H9 (cell line): ENCODE data around the gene HMOX1. TPM values are rescaled to one million over a fixed set of nuclear protein-coding genes. Genes with fewer than 3 reads are reported as not detected.
A peak's percentile ranks its signal among the peaks of the same experiment; 100 is the strongest.

Experiments used
- DNase-seq: peaks from one replicate; pipeline ENCODE4 v3.0.0-alpha.2; 2017
- H2AFZ ChIP-seq: one replicate; pipeline ENCODE4 v1.6.1; 2013; ENCODE audit warnings: mild to moderate bottlenecking, low read length, control low read depth, moderate library complexity
- H2AK5ac ChIP-seq: 2 replicates; pipeline ENCODE4 v1.6.1; 2013; ENCODE audit warnings: low read length, control low read depth, mixed read lengths; ENCODE audit not compliant: insufficient read length
- H2BK120ac ChIP-seq: one replicate; pipeline ENCODE4 v1.6.1; 2013; ENCODE audit warnings: low read depth, mild to moderate bottlenecking, low read length, control low read depth, inconsistent platforms; ENCODE audit not compliant: poor library complexity, severe bottlenecking
- H2BK12ac ChIP-seq: 2 replicates; pipeline ENCODE4 v1.6.1; 2013; ENCODE audit warnings: low read length, control low read depth, mixed read lengths, low read depth; ENCODE audit not compliant: insufficient read length
- H2BK15ac ChIP-seq: 2 replicates; pipeline ENCODE4 v1.6.1; 2013; ENCODE audit warnings: low read depth, low read length, control low read depth
- H2BK20ac ChIP-seq: one replicate; pipeline ENCODE4 v1.6.1; 2013; ENCODE audit warnings: low read depth, mild to moderate bottlenecking, low read length, control low read depth, inconsistent platforms; ENCODE audit not compliant: poor library complexity, severe bottlenecking
- H2BK5ac ChIP-seq: 2 replicates; pipeline ENCODE4 v1.6.1; 2013; ENCODE audit warnings: low read length, control low read depth, mixed read lengths; ENCODE audit not compliant: insufficient read length
- H3K14ac ChIP-seq: 2 replicates; pipeline ENCODE4 v1.6.1; 2013; ENCODE audit warnings: low read length, control low read depth; ENCODE audit not compliant: insufficient read depth
- H3K18ac ChIP-seq: 2 replicates; pipeline ENCODE4 v1.6.1; 2013; ENCODE audit warnings: low read depth, mild to moderate bottlenecking, mixed read lengths, low read length, control low read depth; ENCODE audit not compliant: insufficient read length
- H3K23ac ChIP-seq: 2 replicates; pipeline ENCODE4 v1.6.1; 2013; ENCODE audit warnings: low read length, control low read depth, mixed read lengths, low read depth; ENCODE audit not compliant: insufficient read length
- H3K23me2 ChIP-seq: 2 replicates; pipeline ENCODE4 v1.6.1; 2013; ENCODE audit warnings: low read depth, mild to moderate bottlenecking, mixed read lengths, low read length, control low read depth; ENCODE audit not compliant: insufficient read length, poor library complexity, severe bottlenecking
- H3K27ac ChIP-seq: 2 replicates; pipeline ENCODE4 v1.5.1; 2013; ENCODE audit warnings: low read length, control low read depth, mixed read lengths, low read depth; ENCODE audit not compliant: insufficient read length
- H3K27me3 ChIP-seq: 2 replicates; pipeline ENCODE4 v1.6.1; 2013; ENCODE audit warnings: low read length, control low read depth, inconsistent platforms; ENCODE audit not compliant: insufficient read depth
- H3K4ac ChIP-seq: 2 replicates; pipeline ENCODE4 v1.6.1; 2013; ENCODE audit warnings: low read depth, mild to moderate bottlenecking, control low read depth, inconsistent platforms, low read length, moderate library complexity
- H3K4me1 ChIP-seq: 2 replicates; pipeline ENCODE4 v1.6.1; 2013; ENCODE audit warnings: low read length, control low read depth, inconsistent platforms; ENCODE audit not compliant: insufficient read depth
- H3K4me2 ChIP-seq: 2 replicates; pipeline ENCODE4 v1.6.1; 2013; ENCODE audit warnings: low read length, control low read depth, mixed read lengths; ENCODE audit not compliant: insufficient read length, insufficient read depth
- H3K56ac ChIP-seq: 2 replicates; pipeline ENCODE4 v1.6.1; 2013; ENCODE audit warnings: low read depth, mild to moderate bottlenecking, mixed read lengths, low read length, control low read depth; ENCODE audit not compliant: insufficient read length
- H3K79me1 ChIP-seq: 2 replicates; pipeline ENCODE4 v1.6.1; 2013; ENCODE audit warnings: low read depth, mild to moderate bottlenecking, moderate library complexity, low read length, control low read depth, inconsistent platforms; ENCODE audit not compliant: insufficient read depth, poor library complexity, severe bottlenecking
- H3K79me2 ChIP-seq: 2 replicates; pipeline ENCODE4 v1.6.1; 2013; ENCODE audit warnings: low read length, control low read depth, inconsistent platforms; ENCODE audit not compliant: insufficient read depth
- H3K9ac ChIP-seq: 2 replicates; pipeline ENCODE4 v1.6.1; 2013; ENCODE audit warnings: low read length, control low read depth, mixed read lengths; ENCODE audit not compliant: insufficient read length; ENCODE audit errors: extremely low read depth
- H3K9me3 ChIP-seq: one replicate; pipeline ENCODE4 v1.6.1; 2013; ENCODE audit warnings: low read depth, low read length, inconsistent platforms; ENCODE audit not compliant: control insufficient read depth
- H3T11ph ChIP-seq: one replicate; pipeline ENCODE4 v1.6.1; 2013; ENCODE audit warnings: mild to moderate bottlenecking, low read length, control low read depth, inconsistent platforms
- H4K20me1 ChIP-seq: one replicate; pipeline ENCODE4 v1.6.1; 2013; ENCODE audit not compliant: control insufficient read depth, insufficient read length, insufficient read depth
- H4K5ac ChIP-seq: 2 replicates; pipeline ENCODE4 v1.6.1; 2013; ENCODE audit warnings: low read depth, mild to moderate bottlenecking, mixed read lengths, low read length, control low read depth; ENCODE audit not compliant: insufficient read length
- H4K8ac ChIP-seq: replicated peaks from 2 replicates; pipeline ENCODE4 v1.6.1; 2013; ENCODE audit warnings: low read length, control low read depth, mixed read lengths, low read depth; ENCODE audit not compliant: insufficient read length
- H4K91ac ChIP-seq: 2 replicates; pipeline ENCODE4 v1.6.1; 2013; ENCODE audit warnings: low read depth, mild to moderate bottlenecking, moderate library complexity, mixed read lengths, low read length, control low read depth; ENCODE audit not compliant: insufficient read length
- H3K27ac Mint-ChIP-seq, 3 experiments: 2 replicates in 2 of 3; 3 replicates in 1 of 3; pipeline ENCODE4 v1.8.0; 2020 to 2021; ENCODE audit warnings: mixed read lengths in 3 of 3, mild to moderate bottlenecking in 1 of 3, moderate library complexity in 1 of 3
- H3K27me3 Mint-ChIP-seq: 2 replicates; pipeline ENCODE4 v1.8.0; 2021; ENCODE audit warnings: low read depth, mild to moderate bottlenecking, moderate library complexity, mixed read lengths
- H3K36me3 Mint-ChIP-seq, 3 experiments: 2 replicates in 2 of 3; 3 replicates in 1 of 3; pipeline ENCODE4 v1.8.0; 2020 to 2021; ENCODE audit warnings: low read depth in 3 of 3, mixed read lengths in 3 of 3; ENCODE audit not compliant: insufficient read depth in 1 of 3
- H3K4me1 Mint-ChIP-seq, 2 experiments: 2 replicates each; pipeline ENCODE4 v1.8.0; 2020; ENCODE audit warnings: mixed read lengths in 2 of 2
- H3K4me3 Mint-ChIP-seq, 2 experiments: 2 replicates in 1 of 2; 3 replicates in 1 of 2; pipeline ENCODE4 v1.8.0; 2020 to 2021; ENCODE audit warnings: mild to moderate bottlenecking in 2 of 2, mixed read lengths in 2 of 2, moderate library complexity in 1 of 2
- H3K9me3 Mint-ChIP-seq, 2 experiments: 2 replicates in 1 of 2; 3 replicates in 1 of 2; pipeline ENCODE4 v1.8.0; 2020; ENCODE audit warnings: mild to moderate bottlenecking in 2 of 2, mixed read lengths in 2 of 2, moderate library complexity in 1 of 2
- CTCF ChIP-seq: fragments of 200-600 bp; sonication (generic); conservative IDR thresholded peaks from 3 replicates; pipeline ENCODE4 v1.8.0; 2021; ENCODE audit warnings: antibody characterized with exemption, mild to moderate bottlenecking
- whole genome bisulfite sequencing: extraction: QIAGEN DNeasy Blood & Tissue Kit; methylation state at CpG from one replicate; pipeline ENCODE4 v1.1.7; 2013; ENCODE audit warnings: missing lambda C conversion rate, low lambda C conversion rate, mixed read lengths; ENCODE audit not compliant: insufficient read length; ENCODE audit errors: extremely low coverage; 5-methylcytosine and 5-hydroxymethylcytosine counted together
- total RNA-seq: library from RNA; stranded (reverse); gene quantifications from 2 replicates; pipeline ENCODE4 v1.2.1, GENCODE V29; 2021

The HMOX1 gene
- total RNA-seq, 1 experiment from 2014 or later, result 22.7 TPM

GRCh38 chr22:35384527-35384926 is 3.6 kb downstream of the HMOX1 start:
- no peak overlapping the region for H2BK12ac ChIP-seq

More at GRCh38 chr22:35384527-35384926, 3.6 kb downstream of the HMOX1 start:
- no peaks in the 10 kb centered on the region; a peak in 1 of 5 replicates for H3K9me3 Mint-ChIP-seq
- no peak for DNase-seq
- H3K4ac ChIP-seq, result no peak overlapping the region
- H3T11ph ChIP-seq, result no peak overlapping the region
- no peak overlapping the region for H3K27ac ChIP-seq
- H3K18ac ChIP-seq, result no peak overlapping the region
- no peak overlapping the region for H3K4me3 Mint-ChIP-seq
- H4K5ac ChIP-seq, result no peak overlapping the region
- TF ChIP-seq CTCF, result no peak
- no peaks in the 10 kb centered on the region; the same call in 1 of the 2 replicates for H3K4me1 ChIP-seq
- no peak overlapping the region for H2AK5ac ChIP-seq
- H2BK120ac ChIP-seq, result no peak overlapping the region
- H4K8ac ChIP-seq, result no peak overlapping the region
- no peak overlapping the region for H2BK5ac ChIP-seq
- no peak overlapping the region for H3K56ac ChIP-seq
- no peaks in the 10 kb centered on the region for H3K79me1 ChIP-seq
- no peak overlapping the region for H2BK15ac ChIP-seq
- WGBS, result no CpG with 5 or more reads among the region's 4 CpGs
- no peak overlapping the region for H4K91ac ChIP-seq
- no peak overlapping the region for H3K4me2 ChIP-seq
- no peaks in the 10 kb centered on the region for H3K79me2 ChIP-seq
- no peak overlapping the region for H2BK20ac ChIP-seq
- H3K27me3 Mint-ChIP-seq, result peaks cover 1% of the 10 kb centered on the region; the same call in 1 of the 2 replicates
- no peaks in the 10 kb centered on the region for H3K9me3 ChIP-seq
- peaks cover 3 to 43% (median 4%) of the 10 kb centered on the region in 3 experiments; a peak in 5 of 7 replicates for H3K36me3 Mint-ChIP-seq
- peaks cover 7% of the 10 kb centered on the region for H3K23me2 ChIP-seq
- no peak overlapping the region for H3K23ac ChIP-seq
- H3K4me1 Mint-ChIP-seq, result peaks cover 16 to 21% of the 10 kb centered on the region in 2 experiments
- H3K27ac Mint-ChIP-seq, result peak overlapping the region in 2 of 3 experiments; percentile 39 to 55; a peak in 2 of 7 replicates
- no peak overlapping the region for H3K14ac ChIP-seq
- H3K9ac ChIP-seq, result no peak overlapping the region
- H2AFZ ChIP-seq, result no peak overlapping the region
- no peaks in the 10 kb centered on the region for H4K20me1 ChIP-seq
- H3K27me3 ChIP-seq, result no peaks in the 10 kb centered on the region
